NT2/D1 (cell line): Measurements from ENCODE around the gene PACS1.
"Not testable (repeated sequence)": the region's sequence is repeated elsewhere in the genome, so short reads cannot be mapped to it uniquely, and the experiment has no call there.

ENCODE experiments used
- DNase-seq: peaks from one replicate; pipeline ENCODE4 v3.0.0-alpha.2; 2011; ENCODE audit warnings: low read depth, low spot score
- H3K27me3 ChIP-seq: 2 replicates; pipeline ENCODE4 v1.6.0; 2011; ENCODE audit warnings: mild to moderate bottlenecking; ENCODE audit not compliant: insufficient read length, insufficient read depth
- H3K36me3 ChIP-seq: 2 replicates; pipeline ENCODE4 v1.6.1; 2011; ENCODE audit warnings: mild to moderate bottlenecking, low read length, mixed read lengths; ENCODE audit not compliant: insufficient read depth, insufficient read length
- H3K4me1 ChIP-seq: 2 replicates; pipeline ENCODE4 v1.5.1; 2011; ENCODE audit not compliant: insufficient read depth, insufficient read length
- H3K4me3 ChIP-seq: 2 replicates; pipeline ENCODE4 v1.5.1; 2011; ENCODE audit warnings: low read depth; ENCODE audit not compliant: insufficient read length
- H3K9ac ChIP-seq: 2 replicates; pipeline ENCODE4 v1.6.0; 2011; ENCODE audit warnings: low read depth; ENCODE audit not compliant: insufficient read length
- H3K9me3 ChIP-seq: 2 replicates; pipeline ENCODE4 v1.5.1; 2011; ENCODE audit warnings: mild to moderate bottlenecking, low read length; ENCODE audit not compliant: insufficient read depth
- SUZ12 ChIP-seq: IDR thresholded peaks from 2 replicates; pipeline ENCODE4 v1.6.1; 2011; ENCODE audit not compliant: insufficient read length, insufficient read depth; ENCODE audit errors: extremely low read depth
- YY1 ChIP-seq: IDR thresholded peaks from 2 replicates; pipeline ENCODE4 v1.6.1; 2011; ENCODE audit not compliant: insufficient read length, insufficient read depth
- ZNF274 ChIP-seq: IDR thresholded peaks from 2 replicates; pipeline ENCODE4 v1.6.1; 2011; ENCODE audit warnings: mild to moderate bottlenecking, low read depth, low read length

PACS1 gene

GRCh38 chr11:66090288-66090687 lies 20.2 kb downstream of the PACS1 start:
- no peaks in the 10 kb centered on the region for H3K27me3 ChIP-seq
- H3K4me3 ChIP-seq: no peak overlapping the region
- DNase-seq: no peak
- no peak for TF ChIP-seq YY1
- H3K36me3 ChIP-seq: peaks cover 6% of the 10 kb centered on the region
- H3K9ac ChIP-seq: no peak overlapping the region
- no peaks in the 10 kb centered on the region for H3K9me3 ChIP-seq
- peaks cover 2% of the 10 kb centered on the region for H3K4me1 ChIP-seq

- not testable (repeated sequence) for H3K27me3 ChIP-seq, DNase-seq, H3K9ac ChIP-seq, H3K4me3 ChIP-seq, H3K36me3 ChIP-seq, H3K4me1 ChIP-seq, H3K9me3 ChIP-seq
These were observed 22.1 kb downstream of the PACS1 start for GRCh38 chr11:66092125-66092524.

- H3K9ac ChIP-seq, H3K27me3 ChIP-seq, H3K9me3 ChIP-seq, H3K36me3 ChIP-seq, H3K4me3 ChIP-seq, DNase-seq, H3K4me1 ChIP-seq: not testable (repeated sequence)
These were observed 29.7 kb downstream of the PACS1 start for GRCh38 chr11:66099746-66100145.

- TF ChIP-seq SUZ12: no peak
- TF ChIP-seq YY1: no peak
- TF ChIP-seq ZNF274: no peak
- no peaks in the 10 kb centered on the region for H3K9me3 ChIP-seq
- H3K4me3 ChIP-seq: no peak overlapping the region
- H3K36me3 ChIP-seq: peaks cover 5% of the 10 kb centered on the region
- H3K27me3 ChIP-seq: no peaks in the 10 kb centered on the region
- no peak for DNase-seq
- no peaks in the 10 kb centered on the region for H3K4me1 ChIP-seq
- no peak overlapping the region for H3K9ac ChIP-seq
These were observed 30.4 kb downstream of the PACS1 start for GRCh38 chr11:66100272-66101065.

GRCh38 chr11:66101066-66101464 lies 31.0 kb downstream of the PACS1 start:
- no peak for DNase-seq
- TF ChIP-seq ZNF274: no peak
- no peak for TF ChIP-seq SUZ12
- Histone ChIP-seq H3K9ac (no peak overlapping the region), H3K36me3 (peaks cover 5% of the 10 kb centered on the region), H3K9me3 (no peaks in the 10 kb centered on the region), H3K27me3 (no peaks in the 10 kb centered on the region), H3K4me3 (no peak overlapping the region), H3K4me1 (no peaks in the 10 kb centered on the region)

- TF ChIP-seq ZNF274 (no peak), SUZ12 (no peak), YY1 (no peak)
- Histone ChIP-seq H3K4me1 (peaks cover 3% of the 10 kb centered on the region), H3K4me3 (no peak overlapping the region), H3K36me3 (peaks cover 6% of the 10 kb centered on the region), H3K9ac (no peak overlapping the region), H3K9me3 (no peaks in the 10 kb centered on the region), H3K27me3 (no peaks in the 10 kb centered on the region)
- DNase-seq: no peak
These were observed 34.1 kb downstream of the PACS1 start for GRCh38 chr11:66104057-66104638.

GRCh38 chr11:66106786-66107599 lies 36.9 kb downstream of the PACS1 start:
- Histone ChIP-seq H3K9ac (no peak overlapping the region), H3K4me3 (no peak overlapping the region), H3K36me3 (peaks cover 6% of the 10 kb centered on the region), H3K9me3 (no peaks in the 10 kb centered on the region), H3K27me3 (no peaks in the 10 kb centered on the region), H3K4me1 (peaks cover 4% of the 10 kb centered on the region)
- no peak for TF ChIP-seq SUZ12
- no peak for TF ChIP-seq YY1
- TF ChIP-seq ZNF274: no peak
- no peak for DNase-seq
